Peyer's patch (tissue), 4 donors: ENCODE results near the gene NEK3.

Experiments
- CTCF ChIP-seq, 6 experiments: fragments of 450-650 bp in 4 of 6; fragments of 200-600 bp in 2 of 6; sonication (generic) in 1 of 6; IDR thresholded peaks; one replicate each; pipeline ENCODE4 v1.5.1; 2017 to 2019; ENCODE audit warnings: antibody characterized with exemption in 6 of 6, mild to moderate bottlenecking in 3 of 6, moderate library complexity in 1 of 6
- POLR2A ChIP-seq, 2 donors: fragments of 450-650 bp; IDR thresholded peaks; one replicate each; pipeline ENCODE4 v1.5.1; 2017; ENCODE audit warnings: antibody characterized with exemption in 2 of 2, mild to moderate bottlenecking in 2 of 2, moderate library complexity in 2 of 2

GRCh38 chr13:52193587-52194183, 34.3 kb upstream of the NEK3 start:
- TF ChIP-seq POLR2A (IDR thresholded peaks at IDR 0.05): peak in 1 of 2 donors; percentile 12
- TF ChIP-seq CTCF (IDR thresholded peaks at IDR 0.05): peak in 1 of 6 experiments; percentile 15
